SK-N-SH (cell line): ENCODE data around the gene NAE1. TPM values are rescaled to one million over a fixed set of nuclear protein-coding genes. Genes with fewer than 3 reads are reported as not detected.

Source experiments
- CTCF ChIA-PET: fragments of 300-600, 350-600 bp; formaldehyde crosslinking; extraction: SDS; loops from one replicate; lab custom pipeline; 2021; lab: Yijun Ruan, JAX
- POLR2A ChIA-PET: fragments of 350-600 bp; sonication (Branson Sonifier 250); formaldehyde crosslinking; extraction: SDS; loops from one replicate; lab custom pipeline; 2020; ENCODE audit warnings: antibody characterized with exemption, inconsistent platforms; lab: Yijun Ruan, JAX
- DNase-seq: peaks from one replicate; pipeline ENCODE4 v3.0.0; 2012
- H2AFZ ChIP-seq: fragments of 200-600 bp; sonication (generic); 2 replicates; pipeline ENCODE4 v1.8.1; 2016; ENCODE audit warnings: antibody characterized with exemption, mild to moderate bottlenecking, low read depth
- H3F3A ChIP-seq: fragments of 200-600 bp; sonication (generic); replicated peaks from 2 replicates; pipeline ENCODE3; 2016; ENCODE audit warnings: antibody characterized with exemption, mild to moderate bottlenecking; ENCODE audit not compliant: insufficient read depth
- H3K27ac ChIP-seq, 2 experiments: fragments of 200-500 bp in 1 of 2; fragments of 200-600 bp in 1 of 2; sonication (Bioruptor generic) in 1 of 2; sonication (generic), shearing (Covaris generic) in 1 of 2; 2 replicates each; pipeline versions ENCODE4 v1.5.1 to v1.6.1; 2014 to 2016; ENCODE audit warnings: low read depth in 2 of 2, inconsistent platforms in 1 of 2, low read length in 1 of 2, mild to moderate bottlenecking in 1 of 2, mixed read lengths in 1 of 2
- H3K27me3 ChIP-seq: fragments of 200-600 bp; sonication (generic), shearing (Covaris generic); 2 replicates; pipeline ENCODE4 v1.6.1; 2016; ENCODE audit warnings: mixed run types; ENCODE audit not compliant: insufficient read depth
- H3K36me3 ChIP-seq, 2 experiments: fragments of 200-500 bp in 1 of 2; fragments of 200-600 bp in 1 of 2; sonication (Bioruptor generic) in 1 of 2; sonication (generic) in 1 of 2; replicated peaks in 1 of 2; 2 replicates each; pipeline versions ENCODE3 to v1.5.1; 2014 to 2016; ENCODE audit warnings: low read length in 1 of 2, mild to moderate bottlenecking in 1 of 2; ENCODE audit not compliant: insufficient read depth in 2 of 2, control insufficient read depth in 1 of 2
- H3K4me1 ChIP-seq, 2 experiments: fragments of 200-500 bp in 1 of 2; fragments of 200-600 bp in 1 of 2; sonication (Bioruptor generic) in 1 of 2; sonication (generic), shearing (Covaris generic) in 1 of 2; 2 replicates each; pipeline versions ENCODE4 v1.5.1 to v1.6.1; 2014 to 2016; ENCODE audit warnings: low read depth in 1 of 2, low read length in 1 of 2, mixed run types in 1 of 2; ENCODE audit not compliant: insufficient read depth in 2 of 2, control insufficient read depth in 1 of 2
- H3K4me2 ChIP-seq: fragments of 200-600 bp; sonication (generic), shearing (Covaris generic); 2 replicates; pipeline ENCODE4 v1.6.1; 2017; ENCODE audit warnings: mixed run types
- H3K4me3 ChIP-seq, 2 experiments: fragments of 200-500 bp in 1 of 2; fragments of 200-600 bp in 1 of 2; sonication (Bioruptor generic) in 1 of 2; sonication (generic), shearing (Covaris generic) in 1 of 2; 2 replicates each; pipeline versions ENCODE4 v1.5.1 to v1.8.1; 2014 to 2016; ENCODE audit warnings: low read depth in 2 of 2, inconsistent platforms in 1 of 2, low read length in 1 of 2, mild to moderate bottlenecking in 1 of 2, mixed read lengths in 1 of 2, moderate library complexity in 1 of 2
- H3K79me2 ChIP-seq: fragments of 200-600 bp; sonication (generic); 2 replicates; pipeline ENCODE4 v1.8.1; 2017; ENCODE audit warnings: mild to moderate bottlenecking; ENCODE audit not compliant: insufficient read depth
- H3K9ac ChIP-seq: fragments of 200-600 bp; sonication (generic); 2 replicates; pipeline ENCODE4 v1.6.1; 2017; ENCODE audit warnings: mixed run types
- H3K9me2 ChIP-seq: fragments of 200-600 bp; sonication (generic); 2 replicates; pipeline ENCODE4 v1.6.1; 2017; ENCODE audit warnings: mixed run types
- H3K9me3 ChIP-seq: fragments of 200-600 bp; sonication (generic); 2 replicates; pipeline ENCODE4 v1.6.1; 2017; ENCODE audit warnings: mixed run types, mild to moderate bottlenecking, moderate library complexity
- H4K20me1 ChIP-seq: fragments of 200-600 bp; sonication (generic); 2 replicates; pipeline ENCODE4 v1.6.1; 2017; ENCODE audit warnings: mild to moderate bottlenecking, mixed run types; ENCODE audit not compliant: insufficient read depth
- CHD2 ChIP-seq: fragments of 150-350 bp; IDR thresholded peaks from 2 replicates; pipeline ENCODE4 v1.6.1; 2018; ENCODE audit warnings: low read length; ENCODE audit not compliant: partially characterized antibody
- ELF1 ChIP-seq: IDR thresholded peaks from 2 replicates; pipeline ENCODE4 v1.4.0; 2012
- EZH2phosphoT487 ChIP-seq: fragments of 200-600 bp; sonication (generic); IDR thresholded peaks from 2 replicates; pipeline ENCODE4 v1.6.1; 2017; ENCODE audit warnings: low read depth, mixed run types, mild to moderate bottlenecking, antibody characterized with exemption, moderate library complexity, borderline replicate concordance
- FOXJ3 ChIP-seq: sonication (generic); formaldehyde crosslinking; IDR thresholded peaks from 2 replicates; pipeline ENCODE4 v1.5.1; 2020; ENCODE audit warnings: mild to moderate bottlenecking, missing genetic modification reagents
- FOXM1 ChIP-seq: IDR thresholded peaks from 2 replicates; pipeline ENCODE4 v1.4.0; 2012; ENCODE audit warnings: low read depth, mild to moderate bottlenecking
- GATA2 ChIP-seq: sonication (generic); formaldehyde crosslinking; IDR thresholded peaks from 2 replicates; pipeline ENCODE4 v1.5.0; 2020; ENCODE audit warnings: mild to moderate bottlenecking, missing genetic modification reagents
- IRF3 ChIP-seq: fragments of 150-350 bp; IDR thresholded peaks from 2 replicates; pipeline ENCODE4 v1.6.1; 2016; ENCODE audit warnings: mild to moderate bottlenecking, low read depth, low read length
- JUND ChIP-seq: IDR thresholded peaks from 2 replicates; pipeline ENCODE4 v1.4.0; 2012
- NFIC ChIP-seq: IDR thresholded peaks from 2 replicates; pipeline ENCODE4 v1.4.0; 2012; ENCODE audit warnings: borderline replicate concordance
- RAD21 ChIP-seq: IDR thresholded peaks from 2 replicates; pipeline ENCODE4 v1.6.1; 2012; ENCODE audit warnings: mild to moderate bottlenecking, low read length
- RFX5 ChIP-seq: IDR thresholded peaks from 2 replicates; pipeline ENCODE4 v1.6.1; 2012; ENCODE audit warnings: mild to moderate bottlenecking, improper control_type of control experiment, low read length
- TAF1 ChIP-seq: IDR thresholded peaks from 2 replicates; pipeline ENCODE4 v1.6.1; 2012; ENCODE audit warnings: low read depth, mild to moderate bottlenecking, low read length, moderate library complexity, borderline replicate concordance
- TEAD4 ChIP-seq: IDR thresholded peaks from 2 replicates; pipeline ENCODE4 v1.4.0; 2012; ENCODE audit warnings: mild to moderate bottlenecking, borderline replicate concordance; ENCODE audit not compliant: insufficient read depth
- WGBS: methylation state at CpG from one replicate; pipeline ENCODE4 v1.1.6; 2017; ENCODE audit warnings: low lambda C conversion rate; 5-methylcytosine and 5-hydroxymethylcytosine counted together
- polyA plus RNA-seq, 3 experiments: library from polyadenylated mRNA; depleted of rRNA; stranded (reverse); fragments of >200 nt; gene quantifications; 2 replicates each; pipeline ENCODE4 v1.2.3, GENCODE V29; 2012
- TF ChIP-seq, protein P1 (sequence below): IDR thresholded peaks from 2 replicates; pipeline ENCODE4 v1.6.1; 2012; ENCODE audit warnings: mild to moderate bottlenecking, low read depth, low read length, moderate library complexity
- TF ChIP-seq, protein P2 (sequence below): IDR thresholded peaks from 2 replicates; pipeline ENCODE4; 2012
- TF ChIP-seq, protein P3 (sequence below): fragments of 150-350 bp; IDR thresholded peaks from 2 replicates; pipeline ENCODE4 v1.6.1; 2017; ENCODE audit warnings: antibody characterized with exemption, low read length, low read depth, borderline replicate concordance
- TF ChIP-seq, protein P4 (sequence below): IDR thresholded peaks from 2 replicates; pipeline ENCODE4 v1.4.0; 2012; ENCODE audit warnings: low read depth, borderline replicate concordance

Gene NAE1
- polyA plus RNA-seq, 1 of the 3 experiments (the other 2 are of a cell fraction): 33.8 TPM

GRCh38 chr16:66849021-66849420, 18.2 kb upstream of the NAE1 start:
- Histone ChIP-seq H3F3A (no peaks in the 10 kb centered on the region), H3K79me2 (no peaks in the 10 kb centered on the region), H3K4me1 (peaks cover 0 to 8% of the 10 kb centered on the region in 2 experiments; a peak in 1 of 4 replicates), H3K9me3 (no peaks in the 10 kb centered on the region), H3K4me2 (no peak overlapping the region), H2AFZ (no peak overlapping the region), H4K20me1 (no peaks in the 10 kb centered on the region), H3K4me3 (no peak overlapping the region), H3K27ac (no peak overlapping the region), H3K36me3 (no peaks in the 10 kb centered on the region), H3K9ac (no peak overlapping the region), H3K9me2 (no peaks in the 10 kb centered on the region), H3K27me3 (peaks cover 15% of the 10 kb centered on the region; the same call in 1 of the 2 replicates)
- ChIA-PET CTCF (interaction anchor here (1.1 to 10.1 kb wide), 5 partner anchors 18 to 241 kb away, joined by 5 to 82 read pairs (median 7); partner anchors contain the start of genes DYNC1LI2 and NAE1), POLR2A (no interaction called here)
- no peak for DNase-seq
- TF ChIP-seq JUND (no peak), CHD2 (no peak), RAD21 (no peak), TEAD4 (no peak), EZH2phosphoT487 (no peak), NFIC (no peak), RFX5 (no peak), ELF1 (no peak), TAF1 (no peak), IRF3 (no peak), FOXM1 (no peak), FOXJ3 (CRISPR knock-in tag) (no peak), GATA2 (CRISPR knock-in tag) (no peak)
- TF ChIP-seq, protein P1, sequence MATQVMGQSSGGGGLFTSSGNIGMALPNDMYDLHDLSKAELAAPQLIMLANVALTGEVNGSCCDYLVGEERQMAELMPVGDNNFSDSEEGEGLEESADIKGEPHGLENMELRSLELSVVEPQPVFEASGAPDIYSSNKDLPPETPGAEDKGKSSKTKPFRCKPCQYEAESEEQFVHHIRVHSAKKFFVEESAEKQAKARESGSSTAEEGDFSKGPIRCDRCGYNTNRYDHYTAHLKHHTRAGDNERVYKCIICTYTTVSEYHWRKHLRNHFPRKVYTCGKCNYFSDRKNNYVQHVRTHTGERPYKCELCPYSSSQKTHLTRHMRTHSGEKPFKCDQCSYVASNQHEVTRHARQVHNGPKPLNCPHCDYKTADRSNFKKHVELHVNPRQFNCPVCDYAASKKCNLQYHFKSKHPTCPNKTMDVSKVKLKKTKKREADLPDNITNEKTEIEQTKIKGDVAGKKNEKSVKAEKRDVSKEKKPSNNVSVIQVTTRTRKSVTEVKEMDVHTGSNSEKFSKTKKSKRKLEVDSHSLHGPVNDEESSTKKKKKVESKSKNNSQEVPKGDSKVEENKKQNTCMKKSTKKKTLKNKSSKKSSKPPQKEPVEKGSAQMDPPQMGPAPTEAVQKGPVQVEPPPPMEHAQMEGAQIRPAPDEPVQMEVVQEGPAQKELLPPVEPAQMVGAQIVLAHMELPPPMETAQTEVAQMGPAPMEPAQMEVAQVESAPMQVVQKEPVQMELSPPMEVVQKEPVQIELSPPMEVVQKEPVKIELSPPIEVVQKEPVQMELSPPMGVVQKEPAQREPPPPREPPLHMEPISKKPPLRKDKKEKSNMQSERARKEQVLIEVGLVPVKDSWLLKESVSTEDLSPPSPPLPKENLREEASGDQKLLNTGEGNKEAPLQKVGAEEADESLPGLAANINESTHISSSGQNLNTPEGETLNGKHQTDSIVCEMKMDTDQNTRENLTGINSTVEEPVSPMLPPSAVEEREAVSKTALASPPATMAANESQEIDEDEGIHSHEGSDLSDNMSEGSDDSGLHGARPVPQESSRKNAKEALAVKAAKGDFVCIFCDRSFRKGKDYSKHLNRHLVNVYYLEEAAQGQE: no peak
- TF ChIP-seq, protein P2, sequence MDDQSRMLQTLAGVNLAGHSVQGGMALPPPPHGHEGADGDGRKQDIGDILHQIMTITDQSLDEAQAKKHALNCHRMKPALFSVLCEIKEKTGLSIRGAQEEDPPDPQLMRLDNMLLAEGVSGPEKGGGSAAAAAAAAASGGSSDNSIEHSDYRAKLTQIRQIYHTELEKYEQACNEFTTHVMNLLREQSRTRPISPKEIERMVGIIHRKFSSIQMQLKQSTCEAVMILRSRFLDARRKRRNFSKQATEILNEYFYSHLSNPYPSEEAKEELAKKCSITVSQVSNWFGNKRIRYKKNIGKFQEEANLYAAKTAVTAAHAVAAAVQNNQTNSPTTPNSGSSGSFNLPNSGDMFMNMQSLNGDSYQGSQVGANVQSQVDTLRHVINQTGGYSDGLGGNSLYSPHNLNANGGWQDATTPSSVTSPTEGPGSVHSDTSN: no peak
- TF ChIP-seq, protein P3, sequence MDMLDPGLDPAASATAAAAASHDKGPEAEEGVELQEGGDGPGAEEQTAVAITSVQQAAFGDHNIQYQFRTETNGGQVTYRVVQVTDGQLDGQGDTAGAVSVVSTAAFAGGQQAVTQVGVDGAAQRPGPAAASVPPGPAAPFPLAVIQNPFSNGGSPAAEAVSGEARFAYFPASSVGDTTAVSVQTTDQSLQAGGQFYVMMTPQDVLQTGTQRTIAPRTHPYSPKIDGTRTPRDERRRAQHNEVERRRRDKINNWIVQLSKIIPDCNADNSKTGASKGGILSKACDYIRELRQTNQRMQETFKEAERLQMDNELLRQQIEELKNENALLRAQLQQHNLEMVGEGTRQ: no peak
- TF ChIP-seq, protein P4, sequence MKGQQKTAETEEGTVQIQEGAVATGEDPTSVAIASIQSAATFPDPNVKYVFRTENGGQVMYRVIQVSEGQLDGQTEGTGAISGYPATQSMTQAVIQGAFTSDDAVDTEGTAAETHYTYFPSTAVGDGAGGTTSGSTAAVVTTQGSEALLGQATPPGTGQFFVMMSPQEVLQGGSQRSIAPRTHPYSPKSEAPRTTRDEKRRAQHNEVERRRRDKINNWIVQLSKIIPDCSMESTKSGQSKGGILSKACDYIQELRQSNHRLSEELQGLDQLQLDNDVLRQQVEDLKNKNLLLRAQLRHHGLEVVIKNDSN: no peak
- 89% methylated on average over 1 of the region's 2 CpGs for WGBS
